HCT116 (cell line): Measurements from ENCODE around the gene TRDMT1. TPM values are rescaled to one million over a fixed set of nuclear protein-coding genes. Genes with fewer than 3 reads are reported as not detected.
A peak's percentile ranks its signal among the peaks of the same experiment; 100 is the strongest.

Experiments used
- ATAC-seq: fragments of 200-7000 bp; cut with Tn5 transposase; 2 replicates; pipeline ENCODE4 v1.9.1; 2020; ENCODE audit warnings: mild to moderate bottlenecking, moderate library complexity
- BruUV-seq: library from RNA; stranded (reverse); fragments of 400-500 nt; replicated peaks from 2 replicates; lab custom pipeline; 2021; lab: Mats Ljungman, UMichigan
- CTCF ChIA-PET: fragments of 300-600 bp; sonication (Branson Sonifier 250); formaldehyde crosslinking; loops from one replicate; lab custom pipeline; 2021; ENCODE audit warnings: antibody characterized with exemption; lab: Charles Lee
- POLR2A ChIA-PET: fragments of 300-600, 350-600 bp; sonication (Branson Sonifier 250); formaldehyde crosslinking; loops from one replicate; lab custom pipeline; 2021; ENCODE audit warnings: antibody characterized with exemption; lab: Charles Lee
- RAD21 ChIA-PET, 2 experiments: fragments of 300-600 bp; sonication (Branson Sonifier 250); formaldehyde crosslinking; loops; one replicate each; lab custom pipeline; 2023; ENCODE audit warnings: low total read pairs in 2 of 2; ENCODE audit not compliant: uncharacterized antibody in 2 of 2, unreplicated experiment in 2 of 2, low non-redundant PET in 1 of 2; lab: Charles Lee
- DNase-seq: peaks from one replicate; pipeline ENCODE4 v3.0.0-alpha.2; 2010; ENCODE audit warnings: low read depth, low spot score
- H2AFZ ChIP-seq: fragments of 200-600 bp; shearing (Covaris generic), sonication (generic); 2 replicates; pipeline ENCODE4 v1.6.1; 2017; ENCODE audit warnings: low read depth, mixed run types, mixed read lengths, antibody characterized with exemption, low read length; ENCODE audit not compliant: poor library complexity, severe bottlenecking
- H3K27ac ChIP-seq: 2 replicates; pipeline ENCODE4 v1.5.1; 2012; ENCODE audit warnings: low read depth, low read length
- H3K27me3 ChIP-seq: fragments of 200-600 bp; sonication (generic); 2 replicates; pipeline ENCODE4 v1.6.1; 2016; ENCODE audit warnings: mixed run types, low read length, mixed read lengths; ENCODE audit not compliant: insufficient read depth
- H3K36me3 ChIP-seq, 2 experiments: fragments of 200-500 bp in 1 of 2; fragments of 200-600 bp in 1 of 2; sonication (Bioruptor generic) in 1 of 2; sonication (generic) in 1 of 2; 2 replicates each; pipeline versions ENCODE4 v1.5.1 to v1.6.1; 2014 to 2016; ENCODE audit warnings: low read length in 2 of 2, inconsistent platforms in 1 of 2, mixed read lengths in 1 of 2, mixed run types in 1 of 2; ENCODE audit not compliant: insufficient read depth in 2 of 2, control insufficient read depth in 1 of 2
- H3K4me1 ChIP-seq, 2 experiments: fragments of 200-600 bp in 1 of 2; sonication (generic) in 1 of 2; 2 replicates each; pipeline versions ENCODE4 v1.5.1 to v1.6.1; 2012 to 2017; ENCODE audit warnings: low read length in 2 of 2, inconsistent platforms in 1 of 2, mild to moderate bottlenecking in 1 of 2, mixed read lengths in 1 of 2, mixed run types in 1 of 2, moderate library complexity in 1 of 2; ENCODE audit not compliant: insufficient read depth in 2 of 2, control insufficient read depth in 1 of 2
- H3K4me2 ChIP-seq: fragments of 200-600 bp; sonication (generic); 2 replicates; pipeline ENCODE4 v1.6.1; 2017; ENCODE audit warnings: mixed run types, low read length, mixed read lengths
- H3K4me3 ChIP-seq, 2 experiments: fragments of 200-600 bp in 1 of 2; sonication (generic) in 1 of 2; replicated peaks in 1 of 2; 2 replicates each; pipeline ENCODE4 v1.5.1; 2011 to 2016; ENCODE audit warnings: low read length in 2 of 2, control low read depth in 1 of 2, low read depth in 1 of 2, mild to moderate bottlenecking in 1 of 2, mixed read lengths in 1 of 2, mixed run types in 1 of 2
- H3K79me2 ChIP-seq: fragments of 200-600 bp; sonication (generic); 2 replicates; pipeline ENCODE4 v1.6.1; 2017; ENCODE audit warnings: mild to moderate bottlenecking, mixed run types, low read length, moderate library complexity, mixed read lengths; ENCODE audit not compliant: insufficient read depth
- H3K9ac ChIP-seq: fragments of 200-600 bp; sonication (generic); 2 replicates; pipeline ENCODE4 v1.6.1; 2016; ENCODE audit warnings: low read length, mixed read lengths
- H3K9me2 ChIP-seq: fragments of 200-600 bp; sonication (generic), shearing (Covaris generic); 2 replicates; pipeline ENCODE4 v1.6.1; 2017; ENCODE audit warnings: mixed run types, mild to moderate bottlenecking, moderate library complexity; ENCODE audit not compliant: insufficient read depth
- H3K9me3 ChIP-seq, 2 experiments: fragments of 200-500 bp in 1 of 2; fragments of 200-600 bp in 1 of 2; sonication (Bioruptor generic) in 1 of 2; sonication (generic) in 1 of 2; 2 replicates each; pipeline ENCODE4 v1.6.1; 2014 to 2017; ENCODE audit warnings: low read length in 2 of 2, mixed read lengths in 2 of 2, inconsistent platforms in 1 of 2, low read depth in 1 of 2, mild to moderate bottlenecking in 1 of 2, mixed run types in 1 of 2, moderate library complexity in 1 of 2; ENCODE audit not compliant: control insufficient read depth in 1 of 2, insufficient read depth in 1 of 2
- H4K20me1 ChIP-seq: fragments of 200-600 bp; sonication (generic), shearing (Covaris generic); 2 replicates; pipeline ENCODE4 v1.6.1; 2017; ENCODE audit warnings: mixed run types, mild to moderate bottlenecking, moderate library complexity; ENCODE audit not compliant: insufficient read depth
- CBX3 ChIP-seq: IDR thresholded peaks from 2 replicates; pipeline ENCODE4 v1.6.1; 2012; ENCODE audit warnings: low read depth
- CEBPB ChIP-seq: IDR thresholded peaks from 2 replicates; pipeline ENCODE4 v1.6.1; 2012; ENCODE audit warnings: low read depth
- EGR1 ChIP-seq: IDR thresholded peaks from 2 replicates; pipeline ENCODE4 v1.6.1; 2012; ENCODE audit warnings: low read depth
- ELF1 ChIP-seq: IDR thresholded peaks from 2 replicates; pipeline ENCODE4 v1.6.1; 2012; ENCODE audit warnings: low read depth, borderline replicate concordance
- EZH2phosphoT487 ChIP-seq: fragments of 200-600 bp; IDR thresholded peaks from 2 replicates; pipeline ENCODE4 v1.6.1; 2018; ENCODE audit warnings: antibody characterized with exemption, borderline replicate concordance
- FOSL1 ChIP-seq: IDR thresholded peaks from 2 replicates; pipeline ENCODE4 v1.6.1; 2012; ENCODE audit warnings: low read depth
- JUND ChIP-seq: IDR thresholded peaks from 2 replicates; pipeline ENCODE4 v1.6.1; 2012
- POLR2A ChIP-seq: IDR thresholded peaks from 2 replicates; pipeline ENCODE4 v1.7.0; 2011; ENCODE audit warnings: borderline replicate concordance; ENCODE audit not compliant: insufficient read depth, insufficient read length; ENCODE audit errors: extremely low read depth
- RAD21 ChIP-seq: IDR thresholded peaks from 2 replicates; pipeline ENCODE4 v1.6.1; 2012; ENCODE audit warnings: low read depth, mild to moderate bottlenecking
- SP1 ChIP-seq: IDR thresholded peaks from 2 replicates; pipeline ENCODE4 v1.6.1; 2012; ENCODE audit warnings: low read depth
- SRF ChIP-seq: IDR thresholded peaks from 2 replicates; pipeline ENCODE4 v1.6.1; 2012; ENCODE audit warnings: low read depth
- ZFX ChIP-seq: fragments of 450-650 bp; IDR thresholded peaks from 2 replicates; pipeline ENCODE4 v1.6.1; 2017
- ZNF274 ChIP-seq: fragments of 200-500 bp; sonication (Bioruptor generic); IDR thresholded peaks from 2 replicates; pipeline ENCODE4 v1.6.1; 2014; ENCODE audit warnings: mild to moderate bottlenecking, low read depth, low read length, inconsistent platforms
- intact Hi-C: fragments of 100-400 bp; cut with micrococcal nuclease; formaldehyde crosslinking; loops from 2 replicates; pipeline ENCODE4 v1.10.0; 2022
- total RNA-seq: library from RNA; stranded (reverse); gene quantifications from one replicate; pipeline ENCODE4 v1.2.1, GENCODE V29; 2021; ENCODE audit not compliant: unreplicated experiment
- TF ChIP-seq, protein P1 (sequence below): IDR thresholded peaks from 2 replicates; pipeline ENCODE4 v1.6.1; 2012; ENCODE audit warnings: low read depth
- TF ChIP-seq, protein P2 (sequence below): IDR thresholded peaks from 2 replicates; pipeline ENCODE4 v1.6.1; 2011; ENCODE audit warnings: mild to moderate bottlenecking, low read length, moderate library complexity; ENCODE audit not compliant: insufficient replicate concordance; ENCODE audit errors: extremely low read depth
- TF ChIP-seq, protein P3 (sequence below): IDR thresholded peaks from 2 replicates; pipeline ENCODE4 v1.6.1; 2012

Gene TRDMT1
- total RNA-seq, 1 experiment from 2014 or later, result 8.6 TPM

DNA sequence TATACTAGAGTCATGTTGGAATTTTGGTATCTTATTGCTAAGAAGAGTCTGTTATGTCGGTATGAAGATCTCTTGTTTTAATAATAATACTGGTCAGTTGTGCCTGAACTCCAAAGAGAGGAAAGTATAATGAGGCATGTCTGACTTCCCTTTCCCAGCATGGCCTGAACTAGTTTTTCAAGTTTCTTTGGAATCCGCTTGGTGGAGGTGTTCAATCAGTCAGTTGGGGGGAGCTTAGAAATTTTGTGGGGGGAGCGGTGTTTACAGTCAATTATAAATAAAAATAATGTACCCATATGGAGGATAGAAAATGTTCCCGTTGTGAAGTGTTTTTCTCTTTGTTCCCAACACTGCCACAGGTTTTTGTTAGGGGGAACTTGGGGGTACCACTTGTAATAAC is 1.5 kb upstream of the TRDMT1 start:
- Histone ChIP-seq H3K9ac (no peak overlapping the region), H3K27me3 (no peaks in the 10 kb centered on the region), H3K4me3 (no peak overlapping the region), H3K4me1 (peaks cover 5 to 14% of the 10 kb centered on the region in 2 experiments), H3K4me2 (no peak overlapping the region), H4K20me1 (no peaks in the 10 kb centered on the region), H3K79me2 (0 out of 2 replicates have a peak, but pooled peaks cover 3% of the 10 kb centered on the region), H3K9me3 (no peaks in the 10 kb centered on the region), H3K36me3 (no peaks in the 10 kb centered on the region), H2AFZ (peak overlapping the region; percentile 34), H3K27ac (no peak overlapping the region), H3K9me2 (no peaks in the 10 kb centered on the region)
- intact Hi-C loops, result no loop called here
- TF ChIP-seq, protein P1, sequence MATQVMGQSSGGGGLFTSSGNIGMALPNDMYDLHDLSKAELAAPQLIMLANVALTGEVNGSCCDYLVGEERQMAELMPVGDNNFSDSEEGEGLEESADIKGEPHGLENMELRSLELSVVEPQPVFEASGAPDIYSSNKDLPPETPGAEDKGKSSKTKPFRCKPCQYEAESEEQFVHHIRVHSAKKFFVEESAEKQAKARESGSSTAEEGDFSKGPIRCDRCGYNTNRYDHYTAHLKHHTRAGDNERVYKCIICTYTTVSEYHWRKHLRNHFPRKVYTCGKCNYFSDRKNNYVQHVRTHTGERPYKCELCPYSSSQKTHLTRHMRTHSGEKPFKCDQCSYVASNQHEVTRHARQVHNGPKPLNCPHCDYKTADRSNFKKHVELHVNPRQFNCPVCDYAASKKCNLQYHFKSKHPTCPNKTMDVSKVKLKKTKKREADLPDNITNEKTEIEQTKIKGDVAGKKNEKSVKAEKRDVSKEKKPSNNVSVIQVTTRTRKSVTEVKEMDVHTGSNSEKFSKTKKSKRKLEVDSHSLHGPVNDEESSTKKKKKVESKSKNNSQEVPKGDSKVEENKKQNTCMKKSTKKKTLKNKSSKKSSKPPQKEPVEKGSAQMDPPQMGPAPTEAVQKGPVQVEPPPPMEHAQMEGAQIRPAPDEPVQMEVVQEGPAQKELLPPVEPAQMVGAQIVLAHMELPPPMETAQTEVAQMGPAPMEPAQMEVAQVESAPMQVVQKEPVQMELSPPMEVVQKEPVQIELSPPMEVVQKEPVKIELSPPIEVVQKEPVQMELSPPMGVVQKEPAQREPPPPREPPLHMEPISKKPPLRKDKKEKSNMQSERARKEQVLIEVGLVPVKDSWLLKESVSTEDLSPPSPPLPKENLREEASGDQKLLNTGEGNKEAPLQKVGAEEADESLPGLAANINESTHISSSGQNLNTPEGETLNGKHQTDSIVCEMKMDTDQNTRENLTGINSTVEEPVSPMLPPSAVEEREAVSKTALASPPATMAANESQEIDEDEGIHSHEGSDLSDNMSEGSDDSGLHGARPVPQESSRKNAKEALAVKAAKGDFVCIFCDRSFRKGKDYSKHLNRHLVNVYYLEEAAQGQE, result no peak
- TF ChIP-seq POLR2A (no peak), CEBPB (no peak), CBX3 (no peak), ELF1 (no peak), SRF (no peak), ZFX (no peak), FOSL1 (no peak)
- DNase-seq (no peak), ATAC-seq (no peak)
- ChIA-PET CTCF (no interaction called here), RAD21 (no interaction called here), POLR2A (no interaction called here)
- no TSS peak for BruUV-seq

DNA sequence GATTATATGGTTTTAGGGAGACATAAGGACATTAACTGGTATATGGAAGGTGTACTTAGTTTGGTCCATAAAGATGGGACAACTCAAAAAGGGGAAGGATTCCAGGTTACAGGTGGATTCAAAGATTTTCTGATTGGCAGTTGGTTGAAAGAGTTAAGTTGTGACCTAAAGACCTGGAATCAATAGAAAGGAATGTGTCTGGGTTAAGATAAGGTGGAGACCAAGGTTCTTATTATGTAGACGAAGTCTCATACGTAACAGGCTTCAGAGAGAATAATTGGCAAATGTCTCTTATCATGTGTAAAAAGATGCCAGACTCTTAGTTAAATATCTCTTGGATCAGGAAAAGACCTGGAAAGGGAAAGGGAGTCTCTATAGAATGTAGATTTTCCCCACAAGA is 1.0 kb upstream of the TRDMT1 start:
- no peaks in the 10 kb centered on the region for H3K9me3 ChIP-seq
- H3K9me2 ChIP-seq, result no peaks in the 10 kb centered on the region
- H3K79me2 ChIP-seq, result 0 out of 2 replicates have a peak, but pooled peaks cover 3% of the 10 kb centered on the region
- RAD21 ChIA-PET, result no interaction called here
- no peak overlapping the region for H3K9ac ChIP-seq
- H3K4me3 ChIP-seq, result no peak overlapping the region
- peaks cover 5 to 14% of the 10 kb centered on the region in 2 experiments for H3K4me1 ChIP-seq
- POLR2A ChIA-PET, result no interaction called here
- H3K36me3 ChIP-seq, result no peaks in the 10 kb centered on the region
- BruUV-seq, result no TSS peak
- no peaks in the 10 kb centered on the region for H4K20me1 ChIP-seq
- no peak for ATAC-seq
- no peaks in the 10 kb centered on the region for H3K27me3 ChIP-seq
- H2AFZ ChIP-seq, result peak overlapping the region; percentile 34
- intact Hi-C loops, result no loop called here
- no peak overlapping the region for H3K27ac ChIP-seq
- no peak overlapping the region for H3K4me2 ChIP-seq
- no peak for DNase-seq
- CTCF ChIA-PET, result no interaction called here
- TF ChIP-seq EGR1 (no peak), RAD21 (no peak), FOSL1 (no peak), ZNF274 (no peak), JUND (no peak), POLR2A (no peak), CBX3 (no peak), SP1 (no peak), EZH2phosphoT487 (no peak)
- TF ChIP-seq, protein P2, sequence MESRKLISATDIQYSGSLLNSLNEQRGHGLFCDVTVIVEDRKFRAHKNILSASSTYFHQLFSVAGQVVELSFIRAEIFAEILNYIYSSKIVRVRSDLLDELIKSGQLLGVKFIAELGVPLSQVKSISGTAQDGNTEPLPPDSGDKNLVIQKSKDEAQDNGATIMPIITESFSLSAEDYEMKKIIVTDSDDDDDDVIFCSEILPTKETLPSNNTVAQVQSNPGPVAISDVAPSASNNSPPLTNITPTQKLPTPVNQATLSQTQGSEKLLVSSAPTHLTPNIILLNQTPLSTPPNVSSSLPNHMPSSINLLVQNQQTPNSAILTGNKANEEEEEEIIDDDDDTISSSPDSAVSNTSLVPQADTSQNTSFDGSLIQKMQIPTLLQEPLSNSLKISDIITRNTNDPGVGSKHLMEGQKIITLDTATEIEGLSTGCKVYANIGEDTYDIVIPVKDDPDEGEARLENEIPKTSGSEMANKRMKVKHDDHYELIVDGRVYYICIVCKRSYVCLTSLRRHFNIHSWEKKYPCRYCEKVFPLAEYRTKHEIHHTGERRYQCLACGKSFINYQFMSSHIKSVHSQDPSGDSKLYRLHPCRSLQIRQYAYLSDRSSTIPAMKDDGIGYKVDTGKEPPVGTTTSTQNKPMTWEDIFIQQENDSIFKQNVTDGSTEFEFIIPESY, result no peak
- TF ChIP-seq, protein P3, sequence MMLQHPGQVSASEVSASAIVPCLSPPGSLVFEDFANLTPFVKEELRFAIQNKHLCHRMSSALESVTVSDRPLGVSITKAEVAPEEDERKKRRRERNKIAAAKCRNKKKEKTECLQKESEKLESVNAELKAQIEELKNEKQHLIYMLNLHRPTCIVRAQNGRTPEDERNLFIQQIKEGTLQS, result no peak
